BLaER1 treated with 17β-estradiol and CSF1 and Interleukin-3, amounts not matched to agents 10 nM and 100 nM (cell line): ENCODE data around the gene SORL1.
A peak's percentile ranks its signal among the peaks of the same experiment; 100 is the strongest.

ENCODE experiments used
- H3K27ac ChIP-seq, 11 experiments: shearing (Covaris generic); formaldehyde crosslinking; 2 replicates each; pipeline ENCODE4 v1.8.1; 2022
- H3K27me3 ChIP-seq, 11 experiments: shearing (Covaris generic); formaldehyde crosslinking; 2 replicates each; pipeline ENCODE4 v1.8.1; 2022
- H3K36me3 ChIP-seq, 11 experiments: shearing (Covaris generic); formaldehyde crosslinking; 2 replicates each; pipeline ENCODE4 v1.8.1; 2022
- H3K4me1 ChIP-seq, 10 experiments: shearing (Covaris generic); formaldehyde crosslinking; 2 replicates each; pipeline ENCODE4 v1.8.1; 2022
- H3K4me2 ChIP-seq, 11 experiments: shearing (Covaris generic); formaldehyde crosslinking; 2 replicates each; pipeline ENCODE4 v1.8.1; 2022
- H3K4me3 ChIP-seq, 10 experiments: shearing (Covaris generic); formaldehyde crosslinking; 2 replicates each; pipeline ENCODE4 v1.8.1; 2022
- H3K9ac ChIP-seq, 11 experiments: shearing (Covaris generic); formaldehyde crosslinking; 2 replicates each; pipeline ENCODE4 v1.8.1; 2022
- H3K9me3 ChIP-seq, 11 experiments: shearing (Covaris generic); formaldehyde crosslinking; replicated peaks in 1 of 11; 2 replicates each; pipeline ENCODE4 v1.8.1; 2022
- H4K20me1 ChIP-seq, 11 experiments: shearing (Covaris generic); formaldehyde crosslinking; 2 replicates each; pipeline ENCODE4 v1.8.1; 2022
- Cebpa-rat ChIP-seq, 11 experiments: shearing (Covaris generic); IDR thresholded peaks; 2 replicates each; pipeline ENCODE4 v1.8.1; 2022

The SORL1 gene

DNA sequence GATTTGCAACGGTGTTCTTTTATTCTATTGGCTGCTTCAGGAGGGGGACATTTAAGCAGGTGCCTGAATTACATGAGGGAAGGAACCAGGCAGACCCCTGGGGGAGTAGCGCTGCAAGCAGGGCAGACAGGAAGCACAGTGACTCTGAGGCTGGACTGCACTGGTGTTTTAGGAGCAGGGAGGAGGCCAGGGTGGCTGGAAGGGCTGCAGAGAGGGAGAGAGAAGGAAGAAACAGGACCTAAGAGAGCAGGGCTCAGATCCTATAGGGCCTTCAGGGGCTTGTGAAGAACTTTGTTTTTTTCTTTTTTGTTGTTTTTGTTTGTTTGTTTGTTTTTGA is 63.2 kb downstream of the SORL1 start:
- Histone ChIP-seq H3K27me3 (peaks cover 0 to 16% (median 0%) of the 10 kb centered on the region in 11 experiments; a peak in 2 of 22 replicates), H3K4me1 (peaks cover 30 to 72% (median 67%) of the 10 kb centered on the region in 10 experiments), H3K9ac (0 out of 22 replicates have a peak overlapping the region, but pooled peaks of 1 of the 11 experiments have one; percentile 11), H3K4me2 (peak overlapping the region in 10 of 11 experiments; percentile 35 to 77 (median 66); a peak in 19 of 22 replicates), H3K36me3 (peaks cover 0 to 61% (median 20%) of the 10 kb centered on the region in 11 experiments; a peak in 17 of 22 replicates), H3K27ac (no peak overlapping the region), H3K4me3 (no peak overlapping the region), H4K20me1 (no peaks in the 10 kb centered on the region), H3K9me3 (peaks cover 0 to 20% (median 6%) of the 10 kb centered on the region in 11 experiments; a peak in 8 of 22 replicates)
- no peak for TF ChIP-seq Cebpa-rat (IDR thresholded peaks at IDR 0.05)

DNA sequence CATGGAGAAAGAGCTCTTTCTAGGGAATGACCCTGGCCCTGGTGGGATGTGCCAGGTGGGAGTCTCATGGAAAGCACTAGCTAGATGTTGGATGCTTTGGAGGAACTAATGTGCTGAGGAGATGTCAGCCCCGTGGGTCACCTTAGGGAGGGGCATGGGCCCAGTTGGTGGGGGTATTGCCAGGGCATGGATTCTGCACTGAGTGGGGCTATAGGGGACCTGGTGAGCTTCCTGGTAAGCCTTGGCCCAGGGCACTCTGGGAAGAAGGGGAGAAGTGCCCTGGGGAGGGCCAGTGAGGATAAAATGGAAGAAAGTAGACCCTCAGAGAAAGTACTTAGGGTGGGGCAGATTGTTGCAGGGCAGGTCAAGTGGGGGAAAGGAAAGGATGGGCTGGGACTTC is 65.9 kb downstream of the SORL1 start:
- peaks cover 49 to 92% (median 85%) of the 10 kb centered on the region in 10 experiments for H3K4me1 ChIP-seq
- H3K9ac ChIP-seq = no peak overlapping the region
- peaks cover 0 to 71% (median 28%) of the 10 kb centered on the region in 11 experiments; a peak in 15 of 22 replicates for H3K36me3 ChIP-seq
- H3K27me3 ChIP-seq = peaks cover 0 to 16% (median 0%) of the 10 kb centered on the region in 11 experiments; a peak in 2 of 22 replicates
- no peaks in the 10 kb centered on the region for H4K20me1 ChIP-seq
- H3K27ac ChIP-seq = peak overlapping the region in 2 of 11 experiments; percentile 11 to 17; a peak in 1 of 22 replicates
- TF ChIP-seq Cebpa-rat (IDR thresholded peaks at IDR 0.05) = no peak
- H3K9me3 ChIP-seq = peaks cover 0 to 20% (median 6%) of the 10 kb centered on the region in 11 experiments; a peak in 8 of 22 replicates
- H3K4me3 ChIP-seq = no peak overlapping the region
- peak overlapping the region in 9 of 11 experiments; percentile 38 to 81 (median 72); a peak in 14 of 22 replicates for H3K4me2 ChIP-seq

DNA sequence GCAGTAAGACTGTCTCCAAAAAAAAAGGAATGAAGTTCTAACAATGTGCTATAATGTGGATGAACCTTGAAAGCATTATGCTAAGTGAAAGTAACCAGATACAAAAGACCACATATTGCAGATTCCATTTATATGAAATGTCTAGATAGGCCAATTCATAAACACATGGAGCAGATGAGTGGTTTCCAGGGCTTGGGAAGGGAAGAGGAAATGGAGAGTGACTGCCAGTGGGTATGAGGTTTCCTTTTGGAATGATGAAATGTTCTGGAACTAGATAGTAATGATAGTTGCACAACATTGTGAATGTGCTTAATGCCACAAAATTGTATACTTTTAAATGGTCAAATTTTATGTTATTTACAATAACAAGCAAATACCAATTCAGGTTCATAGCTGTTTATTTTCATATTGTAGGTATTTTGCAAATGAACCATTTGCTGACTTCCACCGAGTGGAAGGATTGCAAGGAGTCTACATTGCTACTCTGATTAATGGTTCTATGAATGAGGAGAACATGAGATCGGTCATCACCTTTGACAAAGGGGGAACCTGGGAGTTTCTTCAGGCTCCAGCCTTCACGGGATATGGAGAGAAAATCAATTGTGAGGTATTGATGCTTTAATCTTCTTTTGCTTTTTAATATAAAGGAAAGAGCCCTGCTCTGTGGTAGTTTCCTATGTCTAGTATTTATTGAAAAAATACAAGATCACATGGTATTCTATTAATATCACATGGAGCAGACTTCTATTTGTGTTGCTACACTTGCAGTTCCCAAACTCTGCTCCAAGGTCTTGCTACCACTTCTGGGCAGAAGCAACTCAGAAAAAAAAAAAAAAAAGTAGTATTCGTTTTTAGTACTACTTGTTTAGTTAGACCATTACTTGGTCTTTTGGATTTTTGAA is 68.4 kb downstream of the SORL1 start:
- Histone ChIP-seq H3K4me2 (peak overlapping the region; percentile 64 to 81 (median 72)), H3K9me3 (peaks cover 7 to 28% (median 13%) of the 10 kb centered on the region in 11 experiments), H4K20me1 (no peaks in the 10 kb centered on the region), H3K9ac (peak overlapping the region in 1 of 11 experiments; percentile 21; a peak in 2 of 22 replicates), H3K27me3 (peaks cover 0 to 16% (median 0%) of the 10 kb centered on the region in 11 experiments; a peak in 2 of 22 replicates), H3K4me1 (peaks cover 50 to 86% (median 81%) of the 10 kb centered on the region in 10 experiments), H3K36me3 (peaks cover 0 to 60% (median 22%) of the 10 kb centered on the region in 11 experiments; a peak in 18 of 22 replicates), H3K4me3 (no peak overlapping the region; a peak in 1 of 20 replicates), H3K27ac (peak overlapping the region in 9 of 11 experiments; percentile 16 to 69 (median 60); a peak in 16 of 22 replicates)
- no peak for TF ChIP-seq Cebpa-rat (IDR thresholded peaks at IDR 0.05)

DNA sequence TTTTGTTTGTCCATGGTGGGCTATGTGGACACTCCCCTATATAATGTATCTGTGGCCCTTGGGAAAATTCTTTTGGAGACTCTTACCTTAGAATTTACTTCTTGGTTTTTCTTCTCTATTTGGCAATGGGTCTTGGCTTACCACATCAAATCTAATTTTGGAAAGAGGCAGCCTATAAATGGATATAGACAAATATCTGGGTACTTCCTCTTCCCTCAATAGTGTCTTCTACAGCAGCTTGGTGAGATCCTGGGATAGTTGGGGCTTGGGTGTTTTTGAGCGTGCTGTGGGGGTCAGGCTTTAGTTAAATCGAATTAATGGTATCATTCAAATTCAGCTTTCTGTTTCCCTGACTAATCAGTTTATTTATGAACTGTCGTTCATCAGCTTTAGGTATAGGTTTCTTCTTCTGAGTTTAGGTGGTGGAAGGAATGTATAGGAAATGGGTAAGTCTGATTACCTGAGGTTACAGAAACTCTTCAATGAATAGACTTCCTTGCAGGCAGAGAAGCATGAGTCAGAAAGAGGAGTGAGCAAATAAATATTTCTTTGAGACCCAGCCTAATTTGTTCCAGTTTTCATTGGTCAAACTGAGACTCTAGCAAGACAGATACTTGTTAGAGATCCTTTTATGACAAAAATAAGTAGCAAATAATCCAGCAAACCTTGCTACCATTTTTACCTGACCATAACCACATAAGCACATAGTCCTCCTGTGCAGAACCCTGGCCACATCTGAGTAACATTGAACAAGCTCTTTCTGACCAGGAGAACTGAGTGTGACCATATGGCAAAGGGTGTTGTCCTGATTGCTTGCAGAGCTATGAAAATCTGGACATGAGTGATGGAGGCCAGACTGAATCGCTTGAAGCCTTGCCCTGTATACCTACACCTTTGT is 69.3 kb downstream of the SORL1 start:
- Histone ChIP-seq H3K27me3 (peaks cover 0 to 16% (median 0%) of the 10 kb centered on the region in 11 experiments; a peak in 2 of 22 replicates), H3K9me3 (peaks cover 16 to 37% (median 22%) of the 10 kb centered on the region in 11 experiments), H3K4me1 (peaks cover 47 to 77% (median 72%) of the 10 kb centered on the region in 10 experiments), H3K4me2 (peak overlapping the region; percentile 64 to 81 (median 72)), H3K36me3 (peaks cover 0 to 56% (median 29%) of the 10 kb centered on the region in 11 experiments; a peak in 18 of 22 replicates), H3K27ac (peak overlapping the region in 9 of 11 experiments; percentile 16 to 69 (median 60); a peak in 17 of 22 replicates), H3K4me3 (no peak overlapping the region; a peak in 1 of 20 replicates), H4K20me1 (no peaks in the 10 kb centered on the region), H3K9ac (peak overlapping the region in 4 of 11 experiments; percentile 13 to 37 (median 22); a peak in 3 of 22 replicates)
- TF ChIP-seq Cebpa-rat (IDR thresholded peaks at IDR 0.05) = peak in 3 of 11 experiments; percentile 13 to 54 (median 43); a peak in 2 of 22 replicates

DNA sequence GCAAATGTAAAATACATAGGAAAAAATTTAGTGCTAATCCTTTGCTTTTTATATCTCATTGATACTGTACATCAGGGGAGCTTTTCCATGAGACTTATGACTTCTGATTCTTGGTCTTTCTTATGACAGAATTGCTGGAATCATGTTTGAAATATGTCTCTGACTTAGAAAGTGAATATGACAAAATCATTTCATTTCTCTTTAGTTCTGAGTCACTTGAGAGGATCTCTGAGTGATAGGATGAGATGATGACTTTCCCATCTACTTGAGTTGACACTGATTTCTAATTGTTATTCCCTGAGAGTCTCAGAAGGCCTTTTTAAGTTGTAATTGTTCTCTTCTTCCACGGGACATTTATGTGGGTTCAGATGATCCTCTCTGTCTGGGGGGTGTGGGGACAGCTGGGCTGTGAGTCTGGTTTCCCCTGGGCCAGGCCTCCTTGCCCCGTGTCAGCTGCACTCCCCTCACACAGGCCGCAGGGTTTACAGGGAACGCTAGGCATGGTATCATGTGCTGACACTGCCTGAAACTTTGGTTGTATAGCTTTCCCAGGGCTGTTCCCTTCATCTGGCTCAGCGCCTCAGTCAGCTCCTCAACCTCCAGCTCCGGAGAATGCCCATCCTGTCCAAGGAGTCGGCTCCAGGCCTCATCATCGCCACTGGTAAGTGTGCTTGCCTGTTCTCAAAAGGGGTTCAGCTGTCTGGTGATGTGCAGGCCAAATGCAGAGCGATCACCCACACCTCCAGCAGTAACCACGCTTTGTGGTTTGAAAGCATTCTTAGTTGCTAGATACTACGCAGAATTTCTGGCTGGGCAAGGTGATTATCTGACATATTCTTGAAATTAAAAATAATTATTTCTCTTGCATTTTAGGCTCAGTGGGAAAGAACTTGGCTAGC is 70.2 kb downstream of the SORL1 start:
- peak overlapping the region; percentile 64 to 81 (median 72); a peak in 21 of 22 replicates for H3K4me2 ChIP-seq
- no peak overlapping the region for H3K4me3 ChIP-seq
- H4K20me1 ChIP-seq = no peaks in the 10 kb centered on the region
- peaks cover 0 to 49% (median 25%) of the 10 kb centered on the region in 11 experiments; a peak in 18 of 22 replicates for H3K36me3 ChIP-seq
- H3K4me1 ChIP-seq = peaks cover 47 to 73% (median 72%) of the 10 kb centered on the region in 10 experiments
- peaks cover 0 to 16% (median 0%) of the 10 kb centered on the region in 11 experiments; a peak in 2 of 22 replicates for H3K27me3 ChIP-seq
- H3K27ac ChIP-seq = peak overlapping the region in 9 of 11 experiments; percentile 34 to 69 (median 60); a peak in 17 of 22 replicates
- no peak for TF ChIP-seq Cebpa-rat (IDR thresholded peaks at IDR 0.05)
- peak overlapping the region in 4 of 11 experiments; percentile 5 to 37 (median 20); a peak in 3 of 22 replicates for H3K9ac ChIP-seq
- peaks cover 17 to 39% (median 23%) of the 10 kb centered on the region in 11 experiments for H3K9me3 ChIP-seq

DNA sequence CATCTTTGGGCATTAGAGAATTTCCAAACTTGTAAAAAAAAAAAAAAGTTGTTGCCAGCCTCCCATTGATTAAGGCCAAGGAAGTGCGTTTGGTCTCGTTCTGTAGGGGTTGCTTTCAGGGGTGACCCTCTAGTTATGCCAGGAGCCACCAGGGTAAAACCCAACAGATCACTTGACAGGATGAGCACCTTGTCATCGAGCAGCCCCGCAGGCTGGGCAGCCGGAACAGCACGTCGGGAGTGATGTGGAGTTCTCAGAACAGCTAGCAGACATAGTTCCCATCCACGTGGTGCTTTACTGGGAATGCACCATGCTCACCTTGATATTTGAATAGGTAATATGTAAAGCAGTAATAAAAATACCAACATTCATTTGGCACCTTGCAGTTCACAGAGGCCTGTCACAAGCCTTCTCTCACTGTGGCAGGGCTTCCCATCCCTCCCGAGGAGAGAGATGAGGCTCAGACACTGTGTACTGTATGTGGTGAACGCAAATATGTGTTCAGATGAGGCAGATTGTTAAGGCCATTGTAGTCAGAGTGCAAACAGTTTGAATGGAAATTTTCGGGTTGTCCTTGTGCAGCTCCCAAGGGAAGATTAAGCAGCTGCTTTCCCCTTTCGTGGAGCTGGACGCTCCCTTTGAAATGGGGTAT is 71.6 kb downstream of the SORL1 start:
- Histone ChIP-seq H3K4me3 (no peak overlapping the region), H3K27ac (peak overlapping the region in 7 of 11 experiments; percentile 25 to 69 (median 52); a peak in 15 of 22 replicates), H3K36me3 (peaks cover 0 to 44% (median 19%) of the 10 kb centered on the region in 11 experiments; a peak in 18 of 22 replicates), H3K9me3 (peaks cover 17 to 37% (median 25%) of the 10 kb centered on the region in 11 experiments), H3K4me1 (peaks cover 47 to 64% (median 62%) of the 10 kb centered on the region in 10 experiments), H3K27me3 (peaks cover 0 to 12% (median 0%) of the 10 kb centered on the region in 11 experiments; a peak in 2 of 22 replicates), H3K9ac (peak overlapping the region in 7 of 11 experiments; percentile 2 to 40 (median 24); a peak in 10 of 22 replicates), H4K20me1 (no peaks in the 10 kb centered on the region), H3K4me2 (peak overlapping the region; percentile 55 to 81 (median 72))
- no peak for TF ChIP-seq Cebpa-rat (IDR thresholded peaks at IDR 0.05)
